HL-60/S4 treated with retinoic acid at 250 ng/mL for 4 days and 3 days (cell line): ENCODE results near the gene NTRK1.
"Not testable (repeated sequence)": the region's sequence is repeated elsewhere in the genome, so short reads cannot be mapped to it uniquely, and the experiment has no call there.

Experiments used
- in situ Hi-C: fragments of 300-500 bp; cut with MboI; formaldehyde crosslinking; loops from 2 replicates; pipeline ENCODE4 v1.7.0; 2022; ENCODE audit warnings: low sequenced_read_pairs

Gene NTRK1

GRCh38 chr1:156908541-156908940 lies 47.9 kb downstream of the NTRK1 start:
- in situ Hi-C loops, result no loop called here

- in situ Hi-C loops, result no loop called here
Observed at GRCh38 chr1:156908955-156909354, 48.3 kb downstream of the NTRK1 start.

- in situ Hi-C loops, result no loop called here
Observed at GRCh38 chr1:156909671-156910070, 49.0 kb downstream of the NTRK1 start.

GRCh38 chr1:156910309-156910782 lies 49.7 kb downstream of the NTRK1 start:
- in situ Hi-C loops, result no loop called here

- in situ Hi-C loops, result no loop called here
Observed at GRCh38 chr1:156911577-156912298, 51.1 kb downstream of the NTRK1 start.

- in situ Hi-C loops, result no loop called here
Observed at GRCh38 chr1:156912310-156912709, 51.6 kb downstream of the NTRK1 start.

- in situ Hi-C loops, result no loop called here
Observed at GRCh38 chr1:156912861-156913808, 52.5 kb downstream of the NTRK1 start.

- in situ Hi-C loops, result no loop called here
Observed at GRCh38 chr1:156913809-156914387, 53.2 kb downstream of the NTRK1 start.

- in situ Hi-C loops, result no loop called here
Observed at GRCh38 chr1:156914440-156914856, 53.8 kb downstream of the NTRK1 start.

GRCh38 chr1:156920233-156921052 lies 59.8 kb downstream of the NTRK1 start, which contains the start of gene LRRC71:
TSS of gene LRRC71 (plus strand) at chr1:156920632. CDS start at chr1:156920804, 172 bp downstream.
- in situ Hi-C loops, result no loop called here

GRCh38 chr1:156921053-156921529 lies 60.4 kb downstream of the NTRK1 start:
- in situ Hi-C loops, result no loop called here

- in situ Hi-C loops, result no loop called here
Observed at GRCh38 chr1:156922986-156923669, 62.5 kb downstream of the NTRK1 start.

- in situ Hi-C loops, result no loop called here
Observed at GRCh38 chr1:156923670-156924477, 63.2 kb downstream of the NTRK1 start.

- in situ Hi-C loops, result no loop called here
Observed at GRCh38 chr1:156924478-156925153, 64.0 kb downstream of the NTRK1 start.

- in situ Hi-C loops, result no loop called here
Observed at GRCh38 chr1:156925154-156926010, 64.7 kb downstream of the NTRK1 start.

- in situ Hi-C loops, result no loop called here
Observed at GRCh38 chr1:156926175-156926574, 65.5 kb downstream of the NTRK1 start.

- in situ Hi-C loops, result not testable (repeated sequence)
Observed at GRCh38 chr1:156926695-156927094, 66.0 kb downstream of the NTRK1 start.
